IMR-90 (cell line): ENCODE data around the gene PCIF1. TPM values are rescaled to one million over a fixed set of nuclear protein-coding genes. Genes with fewer than 3 reads are reported as not detected.

ENCODE experiments used
- ATAC-seq: fragments of 200-7000 bp; cut with Tn5 transposase; 2 replicates; pipeline ENCODE4 v1.9.1; 2020; ENCODE audit warnings: low read depth, mild to moderate bottlenecking, moderate library complexity
- BruUV-seq: library from RNA; stranded (reverse); fragments of 400-500 nt; replicated peaks from 2 replicates; lab custom pipeline; 2021; lab: Mats Ljungman, UMichigan
- CTCF ChIA-PET: fragments of 300-600 bp; formaldehyde crosslinking; extraction: SDS; loops from one replicate; lab custom pipeline; 2021; ENCODE audit warnings: antibody characterized with exemption; lab: Yijun Ruan, JAX
- POLR2A ChIA-PET: fragments of 300-600 bp; sonication (Branson Sonifier 250); formaldehyde crosslinking; loops from one replicate; lab custom pipeline; 2022; ENCODE audit warnings: antibody characterized with exemption; ENCODE audit not compliant: unreplicated experiment; lab: Charles Lee
- DNase-seq: peaks from one replicate; pipeline ENCODE4 v3.0.0; 2013
- H2AFZ ChIP-seq: replicated peaks from 2 replicates; pipeline ENCODE3; 2013; ENCODE audit warnings: low read length, mild to moderate bottlenecking; ENCODE audit not compliant: poor library complexity
- H2AK5ac ChIP-seq: 2 replicates; pipeline ENCODE4 v1.6.1; 2013; ENCODE audit warnings: low read depth, low read length, inconsistent platforms
- H2AK9ac ChIP-seq: replicated peaks from 2 replicates; pipeline ENCODE3; 2013; ENCODE audit warnings: mild to moderate bottlenecking, low read depth, low read length, moderate library complexity; ENCODE audit not compliant: poor library complexity
- H2BK120ac ChIP-seq: 2 replicates; pipeline ENCODE4 v1.6.1; 2013; ENCODE audit warnings: low read depth, low read length, inconsistent platforms
- H2BK15ac ChIP-seq: 3 replicates; pipeline ENCODE4 v1.6.1; 2013; ENCODE audit warnings: low read depth, low read length, inconsistent platforms
- H2BK20ac ChIP-seq: 2 replicates; pipeline ENCODE4 v1.6.1; 2013; ENCODE audit warnings: low read depth, mild to moderate bottlenecking, inconsistent platforms, low read length, moderate library complexity
- H2BK5ac ChIP-seq: 2 replicates; pipeline ENCODE4 v1.6.1; 2013; ENCODE audit warnings: mild to moderate bottlenecking, low read depth, low read length, inconsistent platforms; ENCODE audit not compliant: poor library complexity, severe bottlenecking
- H3K14ac ChIP-seq: replicated peaks from 2 replicates; pipeline ENCODE4 v1.6.1; 2013; ENCODE audit warnings: low read depth, low read length, inconsistent platforms
- H3K18ac ChIP-seq: 2 replicates; pipeline ENCODE4 v1.6.1; 2013; ENCODE audit warnings: low read depth, low read length, control low read depth
- H3K23ac ChIP-seq: 2 replicates; pipeline ENCODE4 v1.6.1; 2013; ENCODE audit warnings: low read depth, low read length, inconsistent platforms
- H3K27ac ChIP-seq: 2 replicates; pipeline ENCODE4 v1.5.1; 2013; ENCODE audit warnings: mild to moderate bottlenecking, control low read depth, low read length; ENCODE audit not compliant: insufficient read depth
- H3K27me3 ChIP-seq: 2 replicates; pipeline ENCODE4 v1.6.1; 2013; ENCODE audit warnings: low read length; ENCODE audit not compliant: control insufficient read depth, insufficient read depth
- H3K36me3 ChIP-seq: 2 replicates; pipeline ENCODE4 v1.6.1; 2013; ENCODE audit warnings: low read length, mixed read lengths; ENCODE audit not compliant: control insufficient read depth, insufficient read depth
- H3K4ac ChIP-seq: 2 replicates; pipeline ENCODE4 v1.6.1; 2013; ENCODE audit warnings: low read depth, low read length, inconsistent platforms
- H3K4me1 ChIP-seq: 2 replicates; pipeline ENCODE4 v1.6.1; 2013; ENCODE audit warnings: low read length, mixed read lengths; ENCODE audit not compliant: control insufficient read depth, insufficient read depth
- H3K4me2 ChIP-seq: 2 replicates; pipeline ENCODE4 v1.6.1; 2013; ENCODE audit warnings: low read depth, mild to moderate bottlenecking, control low read depth, low read length, moderate library complexity
- H3K4me3 ChIP-seq: 2 replicates; pipeline ENCODE4 v1.5.1; 2013; ENCODE audit warnings: low read depth, mild to moderate bottlenecking, control low read depth, low read length, moderate library complexity; ENCODE audit not compliant: insufficient read depth
- H3K56ac ChIP-seq: 2 replicates; pipeline ENCODE4 v1.6.1; 2013; ENCODE audit warnings: low read length, inconsistent platforms; ENCODE audit not compliant: insufficient read depth; ENCODE audit errors: extremely low read depth
- H3K79me1 ChIP-seq, 2 experiments: 2 replicates each; pipeline ENCODE4 v1.6.1; 2013; ENCODE audit warnings: low read length in 2 of 2, inconsistent platforms in 1 of 2, low read depth in 1 of 2
- H3K9ac ChIP-seq: 2 replicates; pipeline ENCODE4 v1.6.1; 2013; ENCODE audit warnings: low read depth, low read length, control low read depth
- H3K9me1 ChIP-seq: 2 replicates; pipeline ENCODE4 v1.6.1; 2013; ENCODE audit warnings: low read length, inconsistent platforms; ENCODE audit not compliant: insufficient read depth
- H3K9me3 ChIP-seq: 2 replicates; pipeline ENCODE4 v1.6.1; 2013; ENCODE audit warnings: low read length; ENCODE audit not compliant: control insufficient read depth, insufficient read depth
- H4K20me1 ChIP-seq: 2 replicates; pipeline ENCODE4 v1.6.1; 2013; ENCODE audit warnings: low read length, inconsistent platforms; ENCODE audit not compliant: insufficient read depth
- H4K5ac ChIP-seq: 2 replicates; pipeline ENCODE4 v1.6.1; 2013; ENCODE audit warnings: mild to moderate bottlenecking, low read depth, low read length, control low read depth
- H4K8ac ChIP-seq, 2 experiments: 2 replicates each; pipeline ENCODE4 v1.6.1; 2013; ENCODE audit warnings: low read depth in 2 of 2, low read length in 2 of 2, control low read depth in 1 of 2, inconsistent platforms in 1 of 2
- H4K91ac ChIP-seq: 2 replicates; pipeline ENCODE4 v1.6.1; 2013; ENCODE audit warnings: low read depth, low read length, inconsistent platforms; ENCODE audit not compliant: insufficient read depth
- BHLHE40 ChIP-seq: fragments of 150-350 bp; IDR thresholded peaks from 2 replicates; pipeline ENCODE4 v1.6.1; 2016; ENCODE audit warnings: mild to moderate bottlenecking, low read depth, low read length
- CEBPB ChIP-seq: IDR thresholded peaks from 2 replicates; pipeline ENCODE4 v1.6.1; 2012; ENCODE audit warnings: low read depth, low read length, improper control_type of control experiment
- CHD1 ChIP-seq: IDR thresholded peaks from 2 replicates; pipeline ENCODE4 v1.6.1; 2012; ENCODE audit warnings: low read depth, low read length, improper control_type of control experiment
- ELK1 ChIP-seq: fragments of 150-350 bp; IDR thresholded peaks from 2 replicates; pipeline ENCODE4 v1.6.1; 2016; ENCODE audit warnings: low read depth, mild to moderate bottlenecking, low read length, moderate library complexity, borderline replicate concordance
- FOS ChIP-seq: fragments of 150-350 bp; IDR thresholded peaks from 2 replicates; pipeline ENCODE4 v1.6.1; 2016; ENCODE audit warnings: low read depth, low read length
- MAFK ChIP-seq: IDR thresholded peaks from 2 replicates; pipeline ENCODE4 v1.6.1; 2012; ENCODE audit warnings: low read depth, low read length, improper control_type of control experiment
- MAZ ChIP-seq: IDR thresholded peaks from 2 replicates; pipeline ENCODE4 v1.6.1; 2012; ENCODE audit warnings: low read depth, mild to moderate bottlenecking, low read length, improper control_type of control experiment, moderate library complexity, borderline replicate concordance
- MXI1 ChIP-seq: IDR thresholded peaks from 2 replicates; pipeline ENCODE4 v1.6.1; 2012; ENCODE audit warnings: low read depth, mild to moderate bottlenecking, low read length, moderate library complexity, borderline replicate concordance
- NFE2L2 ChIP-seq: fragments of 150-350 bp; IDR thresholded peaks from 2 replicates; pipeline ENCODE4 v1.6.1; 2016; ENCODE audit warnings: low read depth, mild to moderate bottlenecking, low read length
- POLR2A ChIP-seq: IDR thresholded peaks from 2 replicates; pipeline ENCODE4 v1.6.1; 2012; ENCODE audit warnings: mild to moderate bottlenecking, low read depth, low read length
- RAD21 ChIP-seq: IDR thresholded peaks from 2 replicates; pipeline ENCODE4 v1.6.1; 2012; ENCODE audit warnings: low read length, improper control_type of control experiment
- RCOR1 ChIP-seq: IDR thresholded peaks from 2 replicates; pipeline ENCODE4 v1.6.1; 2012; ENCODE audit warnings: mild to moderate bottlenecking, low read length, improper control_type of control experiment; ENCODE audit not compliant: insufficient replicate concordance
- RFX5 ChIP-seq: IDR thresholded peaks from 2 replicates; pipeline ENCODE4 v1.8.0; 2012; ENCODE audit warnings: low read depth, mild to moderate bottlenecking, low read length, moderate library complexity
- SMC3 ChIP-seq: fragments of 150-350 bp; IDR thresholded peaks from 2 replicates; pipeline ENCODE4 v1.6.1; 2016; ENCODE audit warnings: low read depth, mild to moderate bottlenecking, antibody characterized with exemption, low read length, moderate library complexity
- USF2 ChIP-seq: fragments of 150-350 bp; IDR thresholded peaks from 2 replicates; pipeline ENCODE4 v1.6.1; 2017; ENCODE audit warnings: mild to moderate bottlenecking, antibody characterized with exemption, low read length, low read depth
- WGBS, 2 experiments: methylation state at CpG; one replicate each; pipeline versions ENCODE4 v1.1.5 to v1.1.7; 2013; ENCODE audit warnings: missing lambda C conversion rate in 2 of 2; ENCODE audit not compliant: insufficient read length in 1 of 2; ENCODE audit errors: extremely low coverage in 2 of 2; 5-methylcytosine and 5-hydroxymethylcytosine counted together
- dilution Hi-C: fragments of 300-500 bp; cut with HindIII; formaldehyde crosslinking; loops from one replicate; pipeline ENCODE4 v1.14.3; 2018; ENCODE audit warnings: low sequenced_read_pairs; ENCODE audit not compliant: unreplicated experiment
- in situ Hi-C: fragments of 300-500 bp; cut with MboI; formaldehyde crosslinking; loops from 3 replicates; pipeline ENCODE4 v1.14.3; 2019; ENCODE audit warnings: low sequenced_read_pairs, inconsistent platforms, mixed read lengths
- intact Hi-C: fragments of 100-400 bp; cut with micrococcal nuclease; formaldehyde crosslinking; loops from 2 replicates; pipeline ENCODE4 v1.10.0; 2022
- polyA plus RNA-seq, 3 experiments: library from polyadenylated mRNA; depleted of rRNA; stranded (reverse); fragments of >200 nt; gene quantifications; 2 replicates each; pipeline ENCODE4 v1.2.3, GENCODE V29; 2012; ENCODE audit warnings: low replicate concordance in 1 of 3
- total RNA-seq: library from RNA; depleted of rRNA; stranded (reverse); fragments of >200 nt; gene quantifications from 2 replicates; pipeline ENCODE4 v1.2.3, GENCODE V29; 2012

PCIF1 gene
- total and polyA plus RNA-seq, 2 of the 4 experiments (the other 2 are of a cell fraction), result 5.4 to 18.3 TPM

GRCh38 chr20:45918182-45918737 is 16.2 kb upstream of the PCIF1 start:
- peak overlapping the region; percentile 89; the same call in 1 of the 2 replicates for H3K27ac ChIP-seq
- TF ChIP-seq RAD21 (no peak), USF2 (no peak), MXI1 (no peak), MAZ (no peak), SMC3 (no peak), RCOR1 (no peak), CHD1 (no peak), BHLHE40 (no peak), CEBPB (no peak), FOS (no peak), POLR2A (no peak), ELK1 (no peak), MAFK (no peak), NFE2L2 (no peak), RFX5 (no peak)

More at GRCh38 chr20:45918182-45918737, 16.2 kb upstream of the PCIF1 start:
- DNase-seq (peak; percentile 77), ATAC-seq (peak; percentile 22)
- H4K8ac ChIP-seq, result peak overlapping the region; percentile 37 to 62; a peak in 3 of 4 replicates
- H2BK120ac ChIP-seq, result peak overlapping the region; percentile 25; the same call in 1 of the 2 replicates
- no peak overlapping the region for H3K23ac ChIP-seq
- peak overlapping the region; percentile 61 for H2BK5ac ChIP-seq
- H3K56ac ChIP-seq, result no peak overlapping the region
- H3K9me3 ChIP-seq, result no peaks in the 10 kb centered on the region
- no peaks in the 10 kb centered on the region for H3K36me3 ChIP-seq
- no peak overlapping the region for H3K4me2 ChIP-seq
- no peaks in the 10 kb centered on the region for H3K79me1 ChIP-seq
- 80% methylated on average over 3 of the region's 5 CpGs; no CpG with 5 or more reads in 1 of the 2 experiments for WGBS, 2 experiments
- no peak overlapping the region for H3K9ac ChIP-seq
- H2BK20ac ChIP-seq, result peak overlapping the region; percentile 18; the same call in 1 of the 2 replicates
- intact Hi-C loops (no loop called here), in situ Hi-C loops (loop anchor here (25.0 kb wide), 1 partner anchor 581 kb away; the partner anchor contains the start of gene SDC4), dilution Hi-C loops (no loop called here)
- no peak overlapping the region for H3K14ac ChIP-seq
- H3K4me1 ChIP-seq, result peaks cover 27% of the 10 kb centered on the region
- CTCF ChIA-PET, result no interaction called here
- peak overlapping the region; percentile 30 for H3K18ac ChIP-seq
- POLR2A ChIA-PET, result no interaction called here
- H4K91ac ChIP-seq, result peak overlapping the region; percentile 2; the same call in 1 of the 2 replicates
- no peaks in the 10 kb centered on the region for H4K20me1 ChIP-seq
- H2BK15ac ChIP-seq, result no peak overlapping the region; the same call in 1 of the 3 replicates
- H2AK9ac ChIP-seq, result no peak overlapping the region
- no TSS peak for BruUV-seq
- no peaks in the 10 kb centered on the region; the same call in 1 of the 2 replicates for H3K9me1 ChIP-seq
- no peak overlapping the region for H3K4me3 ChIP-seq
- H2AK5ac ChIP-seq, result no peak overlapping the region; the same call in 1 of the 2 replicates
- H3K27me3 ChIP-seq, result no peaks in the 10 kb centered on the region
- H2AFZ ChIP-seq, result peak overlapping the region; percentile 57
- peak overlapping the region; percentile 59 for H3K4ac ChIP-seq
- H4K5ac ChIP-seq, result peak overlapping the region; percentile 33
